ENCODE results near the gene ADAP2.

DNA sequence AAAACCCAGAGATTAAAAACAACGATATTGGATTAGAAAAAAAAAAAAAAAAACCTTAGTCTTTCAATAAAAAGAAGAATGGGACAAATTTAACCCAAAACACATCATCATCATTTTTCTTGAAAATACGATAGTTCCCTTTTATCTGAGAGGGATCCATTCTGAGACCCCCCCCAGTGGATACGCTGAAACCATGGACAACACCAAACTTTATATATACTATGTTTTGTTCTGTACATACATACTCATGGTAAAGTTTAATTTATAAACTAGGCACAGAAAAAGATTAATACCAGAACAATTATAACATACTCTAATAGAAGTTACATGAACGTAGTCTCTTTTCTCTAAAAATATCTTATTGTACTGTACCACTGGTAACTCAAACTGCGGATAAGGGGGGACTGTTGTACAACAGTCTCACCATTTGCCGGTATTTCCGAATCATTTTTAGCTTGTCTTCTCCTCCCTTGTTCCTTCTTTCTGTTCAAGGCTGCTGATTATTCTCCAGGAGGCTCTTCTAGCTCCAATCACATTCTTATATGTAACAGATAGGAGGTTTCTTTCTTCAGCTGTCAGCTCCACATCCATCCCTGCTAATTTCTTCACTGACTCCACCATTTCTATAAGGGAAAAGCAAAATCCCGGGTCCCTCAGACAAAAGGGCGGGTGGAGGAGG lies 86.1 kb downstream of the ADAP2 start:
- TF ChIP-seq, protein P1, sequence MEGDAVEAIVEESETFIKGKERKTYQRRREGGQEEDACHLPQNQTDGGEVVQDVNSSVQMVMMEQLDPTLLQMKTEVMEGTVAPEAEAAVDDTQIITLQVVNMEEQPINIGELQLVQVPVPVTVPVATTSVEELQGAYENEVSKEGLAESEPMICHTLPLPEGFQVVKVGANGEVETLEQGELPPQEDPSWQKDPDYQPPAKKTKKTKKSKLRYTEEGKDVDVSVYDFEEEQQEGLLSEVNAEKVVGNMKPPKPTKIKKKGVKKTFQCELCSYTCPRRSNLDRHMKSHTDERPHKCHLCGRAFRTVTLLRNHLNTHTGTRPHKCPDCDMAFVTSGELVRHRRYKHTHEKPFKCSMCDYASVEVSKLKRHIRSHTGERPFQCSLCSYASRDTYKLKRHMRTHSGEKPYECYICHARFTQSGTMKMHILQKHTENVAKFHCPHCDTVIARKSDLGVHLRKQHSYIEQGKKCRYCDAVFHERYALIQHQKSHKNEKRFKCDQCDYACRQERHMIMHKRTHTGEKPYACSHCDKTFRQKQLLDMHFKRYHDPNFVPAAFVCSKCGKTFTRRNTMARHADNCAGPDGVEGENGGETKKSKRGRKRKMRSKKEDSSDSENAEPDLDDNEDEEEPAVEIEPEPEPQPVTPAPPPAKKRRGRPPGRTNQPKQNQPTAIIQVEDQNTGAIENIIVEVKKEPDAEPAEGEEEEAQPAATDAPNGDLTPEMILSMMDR (IDR thresholded peaks at IDR 0.05): no peak
- TF ChIP-seq POLR2AphosphoS5 (IDR thresholded peaks at IDR 0.05): no peak

Data from stomach (tissue), 4 donors.